Measurements from ENCODE around the gene VGLL2.

VGLL2 gene

DNA sequence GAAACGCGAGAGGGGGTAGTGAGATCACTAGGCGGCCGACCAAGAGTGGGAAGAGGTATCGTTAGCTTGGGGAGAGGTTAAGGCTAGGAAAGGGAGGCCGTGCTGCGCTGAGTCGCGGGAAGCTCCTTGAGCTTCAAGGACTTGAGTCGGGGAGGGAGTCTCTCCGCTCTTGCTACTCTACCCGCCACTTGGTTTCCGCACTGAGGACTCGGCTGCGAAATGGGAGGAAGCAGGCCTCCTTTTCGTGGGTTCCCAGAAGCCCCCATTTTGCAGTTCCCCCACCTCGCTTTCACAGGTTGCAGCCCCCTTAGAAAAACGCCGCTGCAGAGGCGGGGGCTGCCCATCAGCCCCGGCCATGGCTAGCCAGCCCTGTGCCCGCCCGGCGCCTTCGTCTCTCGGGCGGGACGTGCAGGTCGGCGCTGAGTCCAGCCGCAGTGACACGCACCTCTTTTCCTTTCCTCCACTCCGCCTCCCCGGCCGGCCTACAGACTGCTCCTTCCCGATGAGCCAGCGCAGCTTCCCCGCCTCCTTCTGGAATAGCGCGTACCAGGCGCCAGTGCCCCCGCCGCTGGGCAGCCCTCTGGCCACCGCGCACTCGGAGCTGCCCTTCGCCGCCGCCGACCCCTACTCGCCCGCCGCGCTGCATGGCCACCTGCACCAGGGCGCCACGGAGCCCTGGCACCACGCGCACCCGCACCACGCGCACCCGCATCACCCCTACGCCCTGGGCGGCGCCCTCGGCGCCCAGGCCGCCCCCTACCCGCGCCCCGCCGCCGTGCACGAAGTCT, 4.9 kb downstream of the VGLL2 start:
- DNase-seq = peak; percentile 50

- no peak for DNase-seq
These were observed 5.6 kb downstream of the VGLL2 start for GRCh38 chr6:117270843-117271507.

GRCh38 chr6:117272032-117272866, 6.9 kb downstream of the VGLL2 start:
- DNase-seq = no peak

DNA sequence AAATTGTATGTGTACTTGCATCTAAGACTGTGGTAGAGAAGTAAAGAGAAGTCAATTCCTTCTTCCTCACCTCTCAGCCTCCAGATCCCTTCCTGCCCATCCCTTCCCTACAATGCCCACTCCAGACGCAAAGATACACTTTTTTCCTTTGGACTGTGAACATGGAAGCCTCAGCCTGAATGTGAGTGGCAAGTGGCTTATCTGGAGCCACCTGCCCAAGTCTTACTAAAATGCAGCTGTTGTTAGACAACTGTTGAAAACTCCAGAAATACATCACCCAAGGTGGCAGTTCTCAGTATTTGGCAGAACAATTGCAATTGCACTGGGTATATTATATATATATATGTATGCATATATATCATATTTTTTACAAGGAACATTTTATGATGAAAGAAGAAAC, 7.5 kb downstream of the VGLL2 start:
- no peak for DNase-seq

DNA sequence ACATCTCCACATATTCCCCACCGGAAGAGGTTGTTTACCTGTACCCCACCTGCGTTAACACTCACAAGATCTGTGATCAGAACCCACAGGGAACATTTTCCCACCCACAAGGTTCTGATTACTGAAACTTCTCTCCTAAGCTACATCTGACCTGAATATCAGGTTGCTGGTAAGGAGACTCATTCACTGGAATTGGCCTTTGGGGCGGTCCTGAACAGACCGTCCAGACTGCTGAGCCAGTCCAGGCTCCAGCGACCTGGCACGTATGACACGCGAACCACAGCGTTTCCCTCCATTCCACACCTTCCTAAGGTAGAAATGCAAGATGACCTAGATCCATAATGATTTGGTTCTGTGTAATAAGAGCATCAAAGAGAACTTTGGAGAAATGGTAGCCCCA, 9.8 kb downstream of the VGLL2 start:
- no peak for DNase-seq

GRCh38 chr6:117275711-117276110, 10.4 kb downstream of the VGLL2 start:
- no peak for DNase-seq

DNA sequence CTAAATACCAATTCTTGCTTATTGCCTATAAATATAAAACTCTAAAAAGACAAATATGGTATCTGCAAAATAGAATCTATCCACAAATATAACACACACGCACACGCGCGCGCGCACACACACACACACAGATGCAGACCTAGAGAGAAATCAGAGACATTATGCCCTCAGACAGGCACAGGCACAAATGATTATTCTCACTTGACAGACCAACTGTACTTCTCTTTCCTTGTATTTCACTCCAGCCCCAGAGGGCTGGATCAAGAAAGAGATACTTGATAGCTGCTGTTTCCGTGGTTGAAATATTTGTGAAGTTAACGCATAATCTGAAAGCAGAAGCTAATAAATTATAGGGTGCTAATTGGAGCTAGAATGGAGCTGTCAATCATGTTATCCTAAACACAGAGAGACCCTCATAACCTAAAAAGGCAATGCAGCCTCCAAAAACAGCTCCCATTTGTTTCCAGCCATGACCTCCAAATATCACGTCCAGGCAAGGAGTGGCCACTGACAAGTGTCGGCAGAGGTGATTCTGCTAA, 11.5 kb downstream of the VGLL2 start:
- DNase-seq = no peak

DNA sequence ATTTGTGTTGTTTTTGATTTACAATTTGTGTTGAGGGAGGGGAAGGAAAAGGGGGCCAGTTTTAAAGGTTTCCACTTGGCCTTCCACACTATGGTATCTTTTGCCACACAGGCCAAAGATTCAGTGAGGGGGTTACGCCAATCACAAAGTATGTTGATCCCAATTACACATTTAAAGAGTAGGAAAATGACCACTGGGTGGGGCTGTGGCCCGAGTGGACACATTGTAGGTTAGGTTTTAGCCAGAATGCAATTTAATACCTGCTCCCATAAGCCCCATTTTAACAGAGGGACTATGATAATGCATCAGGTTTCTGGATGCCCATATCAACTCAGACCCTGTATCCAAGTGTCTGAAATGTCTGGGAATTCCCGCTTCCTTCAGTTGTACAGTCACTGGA, 15.6 kb downstream of the VGLL2 start:
- no peak for DNase-seq

GRCh38 chr6:117288083-117288715, 22.8 kb downstream of the VGLL2 start:
- DNase-seq = no peak

DNA sequence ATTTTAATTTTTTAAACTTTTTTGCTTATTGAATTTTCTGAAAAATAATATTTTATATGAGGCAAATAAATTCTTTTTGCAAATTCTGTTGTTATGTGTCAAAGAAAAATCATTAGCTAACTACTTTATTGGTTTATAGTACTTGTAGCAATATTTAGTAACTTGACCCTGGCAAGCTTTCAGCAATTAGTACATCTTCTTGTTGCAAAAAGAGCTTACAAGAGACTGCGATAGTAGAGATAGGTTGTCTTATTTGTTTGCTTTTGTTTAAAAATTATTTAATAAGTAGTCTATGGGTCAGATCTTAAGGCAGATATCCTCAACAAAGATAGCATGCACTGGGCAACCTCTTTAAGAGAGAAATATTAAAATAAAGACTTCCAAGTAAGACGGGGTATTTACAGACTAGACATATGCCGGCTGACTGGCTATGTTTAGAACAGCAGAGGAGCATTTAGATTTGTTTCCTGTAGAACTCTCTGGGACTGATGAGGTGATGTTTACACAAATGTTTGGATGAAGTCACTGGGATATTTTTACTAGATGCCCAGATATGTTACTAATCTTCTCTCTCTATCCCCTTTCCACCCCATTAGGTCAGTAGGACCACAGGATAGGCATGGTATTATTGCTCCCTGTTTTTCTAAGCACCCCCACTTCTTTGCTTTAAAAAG, 25.0 kb downstream of the VGLL2 start:
- DNase-seq = no peak

GRCh38 chr6:117298941-117299340, 33.6 kb downstream of the VGLL2 start:
- DNase-seq = no peak

DNA sequence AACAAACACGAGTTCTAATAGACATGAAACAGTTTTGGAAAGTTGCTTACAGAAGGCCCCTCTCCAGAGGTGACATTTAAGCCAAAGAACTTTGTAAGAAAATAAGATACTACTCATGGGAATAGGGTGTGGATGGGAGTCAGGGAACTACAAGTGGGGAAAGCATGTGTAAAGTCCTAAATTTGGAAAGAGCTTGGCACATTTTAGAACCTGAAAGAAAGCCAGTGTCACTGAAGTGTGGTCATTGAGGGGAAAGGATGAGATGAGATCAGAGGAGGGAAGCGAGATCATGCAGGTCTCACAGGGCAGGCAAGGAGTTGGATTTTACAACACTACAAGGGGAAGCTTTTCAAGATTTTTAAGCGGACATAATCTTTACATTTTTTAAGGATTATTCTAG, 38.0 kb downstream of the VGLL2 start:
- no peak for DNase-seq

- no peak for DNase-seq
These were observed 39.1 kb downstream of the VGLL2 start for GRCh38 chr6:117304446-117304845.

GRCh38 chr6:117306227-117306790, 41.0 kb downstream of the VGLL2 start:
- DNase-seq = no peak

DNA sequence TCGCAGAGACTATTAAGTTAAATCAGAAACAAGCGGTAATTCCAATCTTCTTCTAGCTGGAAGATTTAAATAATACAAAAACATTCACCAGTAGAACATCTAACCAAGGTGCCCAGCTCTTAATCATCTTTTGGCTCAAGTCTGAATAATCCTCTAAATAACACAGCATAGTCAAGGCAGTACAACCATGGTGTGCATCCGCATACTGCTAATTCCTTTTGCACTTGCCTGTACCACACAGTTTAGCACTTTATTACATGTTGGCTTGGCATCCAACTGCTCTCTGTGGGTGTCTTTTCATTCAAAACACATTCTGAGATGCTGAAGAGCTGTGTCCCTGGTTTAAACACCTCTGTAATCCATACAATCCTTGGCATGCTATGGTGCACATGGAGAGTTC, 42.3 kb downstream of the VGLL2 start:
- DNase-seq = no peak

DNA sequence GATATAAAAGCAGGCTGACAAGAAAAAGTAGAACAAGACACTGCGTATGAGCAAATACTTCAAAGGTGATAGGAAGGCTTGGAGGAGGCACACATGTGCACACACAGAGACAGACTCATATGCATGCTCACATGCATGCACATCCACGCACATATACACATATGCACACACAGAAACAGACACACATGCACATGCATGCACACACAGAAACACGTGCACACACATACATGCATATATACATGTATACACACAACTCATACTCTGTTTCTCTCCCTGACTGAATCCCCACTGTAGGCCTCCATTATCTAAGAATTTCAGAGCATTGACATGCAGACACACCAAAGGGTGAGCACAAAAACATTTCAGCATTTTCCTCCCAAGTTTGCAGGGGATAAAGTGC, 43.7 kb downstream of the VGLL2 start:
- DNase-seq = no peak

DNA sequence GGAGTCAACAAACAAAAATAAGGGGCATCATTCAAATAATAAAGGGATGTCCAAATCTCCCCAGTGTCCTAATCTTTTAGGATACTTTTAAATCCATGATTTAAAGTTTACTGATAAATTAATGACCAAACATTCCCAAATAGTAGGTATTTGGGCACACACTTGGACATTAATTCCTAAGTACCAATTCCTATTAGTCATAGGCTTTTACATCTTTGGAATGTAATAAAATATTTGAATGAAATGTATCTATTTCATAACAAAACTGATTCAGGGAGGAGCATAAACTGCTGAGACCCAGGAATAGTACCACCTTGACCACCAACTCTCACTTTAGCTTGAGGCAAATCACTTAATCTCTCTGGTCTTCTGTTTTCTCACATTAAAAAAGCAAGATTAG, 44.3 kb downstream of the VGLL2 start:
- no peak for DNase-seq

GRCh38 chr6:117311310-117311709, 46.0 kb downstream of the VGLL2 start:
- DNase-seq = no peak

DNA sequence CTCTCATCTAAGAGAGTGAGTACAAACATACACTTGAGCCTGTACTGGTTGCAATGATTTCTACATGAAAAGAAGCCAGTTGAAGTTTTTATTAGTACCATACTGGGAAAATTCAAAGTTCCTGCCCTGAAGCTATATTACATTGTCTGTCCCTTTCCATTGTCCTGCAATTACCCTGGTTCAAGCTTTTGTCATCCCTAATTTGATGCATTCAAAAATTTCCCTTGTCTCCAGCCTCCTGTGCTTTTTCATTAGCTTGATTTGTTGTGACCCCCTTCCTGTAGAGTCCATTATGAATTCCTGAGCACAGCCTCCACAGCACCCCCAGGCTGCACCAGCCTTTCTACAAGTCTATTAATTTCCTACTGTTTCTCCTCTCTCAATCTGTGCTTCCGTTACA, 46.4 kb downstream of the VGLL2 start:
- DNase-seq = no peak

DNA sequence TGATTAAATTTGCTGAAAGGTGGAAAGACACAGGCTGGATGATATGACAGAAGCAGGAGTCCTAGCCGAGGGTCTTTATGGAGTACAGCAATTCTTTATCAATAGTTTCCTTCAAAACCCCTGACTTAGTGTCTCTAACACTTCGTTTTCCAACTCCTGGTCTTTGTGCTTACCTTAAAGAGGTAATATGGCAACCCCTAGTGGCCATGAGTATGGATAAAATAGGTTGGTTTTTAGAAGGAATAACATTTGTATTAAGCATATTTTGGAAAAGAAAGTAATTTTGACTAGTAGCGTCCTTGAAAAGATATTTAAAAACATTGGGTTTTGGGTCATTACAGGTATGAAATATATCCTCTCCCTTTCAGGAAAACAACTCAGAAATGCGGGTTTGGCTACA, 51.9 kb downstream of the VGLL2 start:
- DNase-seq = no peak
